Measurements from ENCODE around the gene PIWIL1. TPM values are rescaled to one million over a fixed set of nuclear protein-coding genes. Genes with fewer than 3 reads are reported as not detected.
A peak's percentile ranks its signal among the peaks of the same experiment; 100 is the strongest.

The PIWIL1 gene
- total RNA-seq, 4 donors from 2014 or later = 1.3 TPM; not detected in 3

- no peak for DNase-seq (ENCODE audit: low spot score in 2 of 2)
- intact Hi-C loops (cut with DNase I; ENCODE audit: low total_unique reads) = no loop called here
- 85 to 87% methylated on average over 6 of the region's 6 CpGs for WGBS, 2 donors
Measured at GRCh38 chr12:130308393-130308792, 29.3 kb upstream of the PIWIL1 start.

GRCh38 chr12:130316251-130316650 is 21.4 kb upstream of the PIWIL1 start:
- H3K4me3 ChIP-seq (ENCODE audit: low read depth, poor library complexity, severe bottlenecking) = no peak overlapping the region
- intact Hi-C loops (cut with DNase I; ENCODE audit: low total_unique reads) = no loop called here
- 80 to 86% methylated on average over 3 of the region's 3 CpGs for WGBS, 2 donors
- TF ChIP-seq POLR2A (IDR thresholded peaks at IDR 0.05) (no peak), CTCF (IDR thresholded peaks at IDR 0.05) (no peak)
- no peak for DNase-seq (ENCODE audit: low spot score in 2 of 2)

More at GRCh38 chr12:130308393-130308792, 29.3 kb upstream of the PIWIL1 start:
- TF ChIP-seq POLR2A (IDR thresholded peaks at IDR 0.05) = no peak
- TF ChIP-seq CTCF (IDR thresholded peaks at IDR 0.05) = no peak
- no peak overlapping the region for H3K4me3 ChIP-seq (ENCODE audit: low read depth, poor library complexity, severe bottlenecking)

GRCh38 chr12:130320536-130320935 is 17.2 kb upstream of the PIWIL1 start:
- DNase-seq (ENCODE audit: low spot score in 2 of 2) = no peak
- 43 to 59% methylated on average over 2 of the region's 2 CpGs for WGBS, 2 donors
- no peak overlapping the region for H3K4me3 ChIP-seq (ENCODE audit: low read depth, poor library complexity, severe bottlenecking)
- intact Hi-C loops (cut with DNase I; ENCODE audit: low total_unique reads) = no loop called here
- TF ChIP-seq POLR2A (IDR thresholded peaks at IDR 0.05) = no peak
- no peak for TF ChIP-seq CTCF (IDR thresholded peaks at IDR 0.05)

GRCh38 chr12:130322263-130322662 is 15.4 kb upstream of the PIWIL1 start:
- intact Hi-C loops (cut with DNase I; ENCODE audit: low total_unique reads) = no loop called here
- TF ChIP-seq CTCF (IDR thresholded peaks at IDR 0.05) (no peak), POLR2A (IDR thresholded peaks at IDR 0.05) (no peak)
- no peak overlapping the region for H3K4me3 ChIP-seq (ENCODE audit: low read depth, poor library complexity, severe bottlenecking)
- WGBS, 2 donors = 87 to 89% methylated on average over 3 of the region's 3 CpGs
- no peak for DNase-seq (ENCODE audit: low spot score in 2 of 2)

- intact Hi-C loops (cut with DNase I; ENCODE audit: low total_unique reads) = loop anchor here (5.0 kb wide), 1 partner anchor 48 kb away; no protein-coding TSS in a partner anchor
- no peak overlapping the region for H3K4me3 ChIP-seq (ENCODE audit: low read depth, poor library complexity, severe bottlenecking)
- DNase-seq (ENCODE audit: low spot score in 2 of 2) = no peak
- WGBS, 2 donors = 84 to 90% methylated on average over 9 of the region's 9 CpGs
- TF ChIP-seq CTCF (IDR thresholded peaks at IDR 0.05) = no peak
- TF ChIP-seq POLR2A (IDR thresholded peaks at IDR 0.05) = no peak
Measured at GRCh38 chr12:130330685-130331084, 7.0 kb upstream of the PIWIL1 start.

GRCh38 chr12:130331146-130331545 is 6.5 kb upstream of the PIWIL1 start:
- WGBS, 2 donors = 76 to 78% methylated on average over 14 of the region's 14 CpGs
- H3K4me3 ChIP-seq (ENCODE audit: low read depth, poor library complexity, severe bottlenecking) = no peak overlapping the region
- peak in 1 of 2 donors; percentile 81 for DNase-seq (ENCODE audit: low spot score in 2 of 2)
- TF ChIP-seq POLR2A (IDR thresholded peaks at IDR 0.05) = no peak
- no peak for TF ChIP-seq CTCF (IDR thresholded peaks at IDR 0.05)
- intact Hi-C loops (cut with DNase I; ENCODE audit: low total_unique reads) = loop anchor here (5.0 kb wide), 1 partner anchor 49 kb away; no protein-coding TSS in a partner anchor
